Neutrophil (primary cell): Measurements from ENCODE around the gene CHP1.
"Not testable (repeated sequence)": the region's sequence is repeated elsewhere in the genome, so short reads cannot be mapped to it uniquely, and the experiment has no call there.

Experiments
- H3K27ac ChIP-seq: fragments of 200-600 bp; sonication (generic); 2 replicates; pipeline ENCODE4 v1.5.1; 2016; ENCODE audit warnings: mild to moderate bottlenecking, moderate library complexity
- H3K27me3 ChIP-seq: fragments of 200-600 bp; sonication (generic); 2 replicates; pipeline ENCODE4 v1.6.0; 2016; ENCODE audit warnings: mild to moderate bottlenecking
- H3K36me3 ChIP-seq: fragments of 200-600 bp; sonication (generic); 2 replicates; pipeline ENCODE4 v1.5.1; 2017
- H3K4me1 ChIP-seq, 2 experiments: fragments of 200-600 bp in 1 of 2; sonication (generic) in 1 of 2; 1 replicate in 1 of 2; 2 replicates in 1 of 2; pipeline versions ENCODE4 v1.5.1 to v1.6.1; 2013 to 2016; ENCODE audit warnings: low read depth in 1 of 2, low read length in 1 of 2, mild to moderate bottlenecking in 1 of 2, moderate library complexity in 1 of 2; ENCODE audit not compliant: control insufficient read depth in 1 of 2, insufficient read depth in 1 of 2
- H3K4me3 ChIP-seq, 2 experiments: fragments of 200-600 bp in 1 of 2; sonication (generic) in 1 of 2; 1 replicate in 1 of 2; 2 replicates in 1 of 2; pipeline ENCODE4 v1.5.1; 2013 to 2016; ENCODE audit warnings: low read depth in 1 of 2, low read length in 1 of 2, mild to moderate bottlenecking in 1 of 2, moderate library complexity in 1 of 2
- H3K9me3 ChIP-seq: fragments of 200-600 bp; sonication (generic); 2 replicates; pipeline ENCODE4 v1.5.1; 2016
- CTCF ChIP-seq: fragments of 200-600 bp; sonication (generic); IDR thresholded peaks from 2 replicates; pipeline ENCODE4 v1.5.1; 2016; ENCODE audit warnings: antibody characterized with exemption

CHP1 gene

GRCh38 chr15:41256577-41257038 lies 25.5 kb downstream of the CHP1 start:
- Histone ChIP-seq H3K9me3 (no peaks in the 10 kb centered on the region), H3K36me3 (peaks cover 45% of the 10 kb centered on the region), H3K27me3 (no peaks in the 10 kb centered on the region), H3K27ac (peak overlapping the region; percentile 41), H3K4me3 (no peak overlapping the region), H3K4me1 (peaks cover 30 to 33% of the 10 kb centered on the region in 2 experiments)
- TF ChIP-seq CTCF = no peak

GRCh38 chr15:41258750-41259471 lies 27.8 kb downstream of the CHP1 start:
- Histone ChIP-seq H3K36me3 (peaks cover 51% of the 10 kb centered on the region), H3K9me3 (no peaks in the 10 kb centered on the region), H3K4me1 (peaks cover 30 to 40% of the 10 kb centered on the region in 2 experiments), H3K4me3 (no peak overlapping the region), H3K27ac (peak overlapping the region; percentile 76), H3K27me3 (no peaks in the 10 kb centered on the region)
- no peak for TF ChIP-seq CTCF

GRCh38 chr15:41259546-41260189 lies 28.6 kb downstream of the CHP1 start:
- H3K9me3 ChIP-seq = no peaks in the 10 kb centered on the region
- no peak for TF ChIP-seq CTCF
- no peaks in the 10 kb centered on the region for H3K27me3 ChIP-seq
- peak overlapping the region; percentile 76 for H3K27ac ChIP-seq
- H3K4me1 ChIP-seq = peaks cover 30 to 40% of the 10 kb centered on the region in 2 experiments
- H3K36me3 ChIP-seq = peaks cover 51% of the 10 kb centered on the region
- H3K4me3 ChIP-seq = no peak overlapping the region

GRCh38 chr15:41260924-41261323 lies 29.9 kb downstream of the CHP1 start:
- Histone ChIP-seq H3K36me3 (peaks cover 58% of the 10 kb centered on the region), H3K4me1 (peaks cover 29 to 36% of the 10 kb centered on the region in 2 experiments)

GRCh38 chr15:41262571-41262970 lies 31.5 kb downstream of the CHP1 start:
- no peak overlapping the region for H3K4me3 ChIP-seq
- no peak for TF ChIP-seq CTCF
- no peaks in the 10 kb centered on the region for H3K9me3 ChIP-seq
- no peak overlapping the region for H3K27ac ChIP-seq
- peaks cover 58% of the 10 kb centered on the region for H3K36me3 ChIP-seq
- H3K27me3 ChIP-seq = no peaks in the 10 kb centered on the region
- H3K4me1 ChIP-seq = peaks cover 19 to 26% of the 10 kb centered on the region in 2 experiments

More at GRCh38 chr15:41260924-41261323, 29.9 kb downstream of the CHP1 start:
- H3K27me3 ChIP-seq, H3K4me3 ChIP-seq, H3K27ac ChIP-seq, H3K9me3 ChIP-seq: not testable (repeated sequence)

GRCh38 chr15:41263891-41264351 lies 32.9 kb downstream of the CHP1 start:
- peaks cover 10 to 18% of the 10 kb centered on the region in 2 experiments for H3K4me1 ChIP-seq
- no peak overlapping the region for H3K4me3 ChIP-seq
- no peak for TF ChIP-seq CTCF
- no peaks in the 10 kb centered on the region for H3K9me3 ChIP-seq
- H3K36me3 ChIP-seq = peaks cover 55% of the 10 kb centered on the region
- no peak overlapping the region for H3K27ac ChIP-seq
- no peaks in the 10 kb centered on the region for H3K27me3 ChIP-seq
